Measurements from ENCODE around the gene IPO9.

DNA sequence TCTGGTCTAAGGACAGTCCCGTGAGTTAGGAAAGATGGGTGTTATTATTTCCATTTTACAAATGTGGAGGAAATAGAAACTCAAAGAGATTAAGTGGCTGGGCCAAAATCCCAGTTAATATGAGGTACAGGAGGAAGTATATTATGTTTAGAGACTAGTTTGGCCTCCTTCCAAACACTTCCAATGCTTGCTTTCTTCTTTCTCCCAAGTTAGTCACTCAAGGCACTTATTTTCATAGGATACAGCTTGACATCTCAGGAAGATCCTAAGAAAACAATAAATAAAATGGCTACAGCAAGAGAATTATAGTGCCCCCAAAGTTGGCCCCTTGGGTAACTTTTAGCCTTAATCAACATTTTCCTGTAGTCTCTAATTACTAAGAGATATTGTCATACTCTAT is 47.5 kb upstream of the IPO9 start:
- TF ChIP-seq, protein P1, sequence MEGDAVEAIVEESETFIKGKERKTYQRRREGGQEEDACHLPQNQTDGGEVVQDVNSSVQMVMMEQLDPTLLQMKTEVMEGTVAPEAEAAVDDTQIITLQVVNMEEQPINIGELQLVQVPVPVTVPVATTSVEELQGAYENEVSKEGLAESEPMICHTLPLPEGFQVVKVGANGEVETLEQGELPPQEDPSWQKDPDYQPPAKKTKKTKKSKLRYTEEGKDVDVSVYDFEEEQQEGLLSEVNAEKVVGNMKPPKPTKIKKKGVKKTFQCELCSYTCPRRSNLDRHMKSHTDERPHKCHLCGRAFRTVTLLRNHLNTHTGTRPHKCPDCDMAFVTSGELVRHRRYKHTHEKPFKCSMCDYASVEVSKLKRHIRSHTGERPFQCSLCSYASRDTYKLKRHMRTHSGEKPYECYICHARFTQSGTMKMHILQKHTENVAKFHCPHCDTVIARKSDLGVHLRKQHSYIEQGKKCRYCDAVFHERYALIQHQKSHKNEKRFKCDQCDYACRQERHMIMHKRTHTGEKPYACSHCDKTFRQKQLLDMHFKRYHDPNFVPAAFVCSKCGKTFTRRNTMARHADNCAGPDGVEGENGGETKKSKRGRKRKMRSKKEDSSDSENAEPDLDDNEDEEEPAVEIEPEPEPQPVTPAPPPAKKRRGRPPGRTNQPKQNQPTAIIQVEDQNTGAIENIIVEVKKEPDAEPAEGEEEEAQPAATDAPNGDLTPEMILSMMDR (IDR thresholded peaks at IDR 0.05): no peak
- TF ChIP-seq POLR2A (IDR thresholded peaks at IDR 0.05): no peak
